LHCN-M2 (cell line): ENCODE measurements around the gene ZSCAN10. TPM values are rescaled to one million over a fixed set of nuclear protein-coding genes. Genes with fewer than 3 reads are reported as not detected.

Source experiments
- DNase-seq: peaks from one replicate; pipeline ENCODE4 v3.0.0-alpha.2; 2012; ENCODE audit warnings: low read depth
- total RNA-seq: library from RNA; depleted of rRNA; stranded (reverse); fragments of >200 nt; gene quantifications from 2 replicates; pipeline ENCODE4 v1.2.3, GENCODE V29; 2014; rRNA removed

The ZSCAN10 gene
- total RNA-seq, 1 experiment from 2014 or later = not detected

GRCh38 chr16:3049921-3050481 is 49.1 kb downstream of the ZSCAN10 start:
- no peak for DNase-seq

GRCh38 chr16:3047387-3047720 is 51.7 kb downstream of the ZSCAN10 start:
- no peak for DNase-seq

GRCh38 chr16:3046641-3047386 is 52.3 kb downstream of the ZSCAN10 start:
- no peak for DNase-seq

GRCh38 chr16:3045758-3046640 is 53.1 kb downstream of the ZSCAN10 start, which contains the start of gene MMP25:
Gene MMP25 (plus strand): TSS chr16:3046561. CDS start chr16:3046918, 357 bp downstream.
- no peak for DNase-seq

GRCh38 chr16:3044708-3045107 is 54.4 kb downstream of the ZSCAN10 start:
- DNase-seq = no peak

- DNase-seq = no peak
Observed at GRCh38 chr16:3042376-3042775, 56.7 kb downstream of the ZSCAN10 start.

- DNase-seq = no peak
Observed at GRCh38 chr16:3038896-3039295, 60.2 kb downstream of the ZSCAN10 start.

Other genes with a start within 250 kb of the ZSCAN10 start
- not detected in 2 replicates for gene PRSS22, start 241.1 kb downstream of the ZSCAN10 start, total RNA-seq
- gene FLYWCH2, start 216.1 kb downstream of the ZSCAN10 start, total RNA-seq = 70.2 and 79.7 TPM in 2 replicates
- gene FLYWCH1, start 187.4 kb downstream of the ZSCAN10 start, total RNA-seq = 38.6 and 43.4 TPM in 2 replicates
- gene KREMEN2, start 135.0 kb downstream of the ZSCAN10 start, total RNA-seq = 1.5 and 1.7 TPM in 2 replicates
- 32.1 and 35.3 TPM in 2 replicates for gene PAQR4, start 129.9 kb downstream of the ZSCAN10 start, total RNA-seq
- 73.1 and 91.4 TPM in 2 replicates for gene PKMYT1, start 118.8 kb downstream of the ZSCAN10 start, total RNA-seq
- not detected in 2 replicates for gene CLDN9, start 86.4 kb downstream of the ZSCAN10 start, total RNA-seq
- gene CLDN6, start 81.1 kb downstream of the ZSCAN10 start, total RNA-seq = 0.06 TPM in 2 replicates
- gene TNFRSF12A, start 78.9 kb downstream of the ZSCAN10 start, total RNA-seq = 574 and 676 TPM in 2 replicates
- gene HCFC1R1, start 75.4 kb downstream of the ZSCAN10 start, total RNA-seq = 20.6 and 28.1 TPM in 2 replicates
- gene THOC6, start 75.3 kb downstream of the ZSCAN10 start, total RNA-seq = 18.0 and 18.7 TPM in 2 replicates
- gene BICDL2, start 62.4 kb downstream of the ZSCAN10 start, total RNA-seq = not detected in 2 replicates
- 0.06 and 0.11 TPM in 2 replicates for gene MMP25, start 52.7 kb downstream of the ZSCAN10 start, total RNA-seq
- 9.6 and 12.3 TPM in 2 replicates for gene IL32, start 33.7 kb downstream of the ZSCAN10 start, total RNA-seq
- gene ZNF205, start 13.3 kb upstream of the ZSCAN10 start, total RNA-seq = 17.0 and 19.2 TPM in 2 replicates
- 4.6 and 4.7 TPM in 2 replicates for gene ZNF213, start 35.7 kb upstream of the ZSCAN10 start, total RNA-seq
- not detected in 2 replicates for gene OR1F1, start 88.9 kb upstream of the ZSCAN10 start, total RNA-seq
- 10.4 and 11.9 TPM in 2 replicates for gene ZNF200, start 135.9 kb upstream of the ZSCAN10 start, total RNA-seq
- gene MEFV, start 157.3 kb upstream of the ZSCAN10 start, total RNA-seq = 0.06 TPM in 1 of 2 replicates, not detected in the other
- gene ZNF263, start 184.2 kb upstream of the ZSCAN10 start, total RNA-seq = 35.5 and 43.5 TPM in 2 replicates
- 2.3 and 3.9 TPM in 2 replicates for gene TIGD7, start 206.1 kb upstream of the ZSCAN10 start, total RNA-seq
- 15.8 and 18.7 TPM in 2 replicates for gene ZNF75A, start 206.2 kb upstream of the ZSCAN10 start, total RNA-seq